Measurements from ENCODE around the gene EEIG1.

EEIG1 gene

GRCh38 chr9:127974001-127974768 is 6.6 kb downstream of the EEIG1 start:
- no peak for DNase-seq

- DNase-seq = no peak
Observed at GRCh38 chr9:127973169-127974000, 7.4 kb downstream of the EEIG1 start.

DNA sequence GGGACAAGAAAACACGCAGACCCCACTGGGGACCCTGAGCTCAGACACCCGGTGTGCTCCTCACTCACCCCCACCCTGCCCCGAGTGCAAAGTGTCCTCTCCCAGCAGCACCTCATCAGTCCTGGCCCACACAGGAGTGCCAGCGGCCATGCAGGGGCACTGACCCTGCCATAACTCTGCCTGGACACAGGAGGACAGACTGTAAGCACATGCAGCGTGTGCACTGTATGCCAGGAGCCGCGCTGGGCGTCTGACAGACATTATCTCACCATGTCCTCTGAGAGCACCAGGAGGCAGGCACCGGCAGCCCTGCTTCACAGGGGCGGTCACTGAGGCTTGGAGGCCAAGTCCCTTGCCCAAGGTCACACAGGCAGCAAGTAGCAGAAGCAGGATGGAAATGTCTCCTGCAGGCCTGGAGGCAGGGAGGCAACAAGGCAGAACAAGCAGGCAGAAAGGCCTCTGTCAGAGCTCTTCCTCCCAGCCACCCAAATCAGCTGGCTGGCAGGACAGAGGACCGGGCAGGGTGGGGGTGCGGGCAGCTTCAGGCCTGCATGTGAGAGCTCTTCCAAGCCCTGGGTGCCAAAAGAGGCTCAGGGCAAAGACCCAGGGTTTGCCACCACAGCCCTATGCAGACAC is 8.4 kb downstream of the EEIG1 start:
- DNase-seq = no peak

DNA sequence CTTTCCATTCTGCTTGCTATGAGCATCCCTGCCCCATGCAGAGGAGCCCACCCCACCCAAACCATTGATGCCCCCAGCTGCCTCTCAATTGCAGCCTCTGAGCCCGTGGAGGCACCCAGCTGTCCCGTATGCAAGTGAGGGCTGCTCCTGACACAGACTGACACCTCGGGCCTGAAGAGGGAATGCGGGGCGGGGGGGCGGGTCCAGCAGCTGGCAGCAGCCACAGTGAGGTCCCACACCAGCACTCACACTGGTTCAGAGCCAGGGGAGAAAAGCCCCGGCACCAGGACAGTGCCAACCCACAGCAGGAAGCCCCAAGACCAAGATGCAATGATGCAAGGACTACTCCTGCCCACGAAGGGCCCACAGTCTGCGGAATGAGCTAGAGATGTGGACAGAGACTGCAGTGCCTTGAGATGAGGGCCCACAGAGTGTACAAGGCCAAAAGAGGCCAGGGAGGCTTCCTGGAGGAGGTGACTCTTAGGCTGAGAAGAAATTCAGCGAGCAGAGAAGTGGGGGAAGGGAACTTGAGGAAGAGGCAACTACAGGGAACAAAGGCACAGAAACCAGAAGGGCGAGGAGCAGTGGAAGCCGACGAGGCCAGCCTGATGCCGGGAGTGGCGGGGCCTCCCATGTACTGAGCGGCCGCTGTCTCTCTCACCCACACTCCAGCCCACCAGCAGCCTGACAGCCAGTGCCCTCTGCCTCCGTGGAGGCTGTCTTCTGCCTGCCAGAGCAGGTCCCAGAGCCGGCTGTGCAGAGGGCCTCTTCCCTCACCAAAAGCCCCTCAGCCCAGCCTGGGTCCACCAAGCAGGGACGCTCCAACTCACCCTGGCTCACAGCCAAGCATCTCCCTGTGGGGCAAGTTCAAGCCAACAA is 9.2 kb downstream of the EEIG1 start:
- DNase-seq = no peak

GRCh38 chr9:127970401-127971313 is 10.1 kb downstream of the EEIG1 start:
- peak in 3 of 4 experiments; percentile 51 to 64 (median 58) for DNase-seq

- no peak for DNase-seq
Observed at GRCh38 chr9:127968700-127969383, 11.9 kb downstream of the EEIG1 start.

DNA sequence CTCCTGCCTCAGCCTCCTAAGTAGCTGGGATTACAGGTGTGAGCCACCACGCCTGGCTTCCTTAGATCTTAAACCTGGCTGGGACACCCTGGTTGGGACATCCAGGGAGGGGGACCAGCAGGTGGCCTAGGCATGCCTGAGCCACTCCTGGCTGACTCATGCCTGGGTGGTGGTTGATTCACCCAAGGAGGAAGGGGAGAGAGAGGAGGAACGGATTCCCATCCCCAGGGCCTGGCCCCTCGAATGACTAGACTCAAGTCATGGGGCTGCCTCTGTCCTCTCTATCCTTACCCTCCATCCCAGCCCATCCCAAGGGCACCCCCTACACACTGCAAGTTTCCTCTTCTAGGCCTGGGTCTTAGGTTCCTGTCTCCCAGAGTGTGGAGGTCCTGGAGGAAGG is 12.7 kb downstream of the EEIG1 start:
- no peak for DNase-seq

DNA sequence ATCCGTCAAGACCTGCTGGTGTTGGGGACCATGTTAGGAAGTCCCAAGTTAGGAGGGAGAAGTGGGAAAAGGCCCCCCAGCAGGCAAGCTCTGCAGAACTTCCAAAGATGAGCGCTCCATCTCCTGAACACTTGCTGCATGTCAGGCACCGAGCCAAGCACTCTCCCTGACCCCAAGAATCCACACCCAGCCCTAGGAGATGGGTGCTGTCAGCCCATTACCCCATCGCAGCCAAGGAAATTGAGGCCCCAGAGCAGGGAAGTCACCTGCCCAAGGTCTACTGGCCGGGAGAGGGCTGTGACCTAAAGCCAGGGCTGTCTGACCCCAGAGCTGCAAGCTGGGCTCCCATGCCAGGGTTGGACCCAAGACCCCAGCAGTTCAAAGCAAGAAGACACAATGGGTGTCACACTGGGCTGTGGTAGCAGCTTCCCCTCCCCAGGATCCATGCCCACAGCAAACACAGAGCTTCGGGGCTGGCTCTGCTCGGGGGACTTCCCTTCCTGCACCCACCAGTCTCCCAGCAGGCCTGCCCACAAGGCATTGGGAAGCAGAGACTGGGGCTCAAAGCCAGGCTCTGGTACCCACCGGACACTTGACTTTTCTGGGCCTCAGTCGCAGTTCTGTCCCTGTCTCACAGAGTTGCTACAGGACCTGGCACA is 13.5 kb downstream of the EEIG1 start:
- DNase-seq = no peak

DNA sequence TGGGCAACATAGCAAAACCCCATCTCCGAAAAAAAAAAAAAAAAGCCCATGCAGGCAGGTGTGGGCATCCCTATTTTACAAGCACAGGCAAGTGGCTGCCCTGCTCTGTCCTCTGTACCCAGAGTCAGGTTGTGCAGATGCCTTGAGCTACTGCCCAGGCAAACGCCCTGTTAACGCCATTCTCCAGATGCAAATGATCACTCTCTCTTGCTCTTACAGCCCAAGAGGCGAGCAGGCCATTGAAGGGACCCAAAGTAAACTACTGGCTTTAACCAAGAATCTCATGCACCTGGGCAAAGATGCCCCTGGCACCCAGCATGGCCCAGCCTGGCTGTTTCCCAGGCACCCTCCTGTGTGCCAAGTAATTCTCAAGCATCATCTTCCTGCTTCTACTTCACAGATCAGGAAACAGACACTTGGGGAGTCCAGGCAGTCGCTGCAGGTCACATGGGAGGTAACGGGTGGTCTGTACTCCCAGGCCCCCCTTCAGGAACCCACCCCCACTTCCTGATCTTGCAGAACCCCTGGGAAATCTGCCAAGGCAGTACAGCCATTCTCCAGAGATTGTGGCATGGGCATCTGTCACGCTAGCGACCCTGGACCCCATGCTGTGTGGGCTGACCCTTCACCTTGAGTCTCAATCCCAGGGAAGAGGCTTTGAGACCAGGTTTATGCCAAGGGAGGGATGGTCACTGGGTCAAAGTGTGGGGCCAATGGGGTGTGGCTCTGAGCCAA is 14.2 kb downstream of the EEIG1 start:
- DNase-seq = no peak

GRCh38 chr9:127965953-127966352 is 14.8 kb downstream of the EEIG1 start:
- no peak for DNase-seq

DNA sequence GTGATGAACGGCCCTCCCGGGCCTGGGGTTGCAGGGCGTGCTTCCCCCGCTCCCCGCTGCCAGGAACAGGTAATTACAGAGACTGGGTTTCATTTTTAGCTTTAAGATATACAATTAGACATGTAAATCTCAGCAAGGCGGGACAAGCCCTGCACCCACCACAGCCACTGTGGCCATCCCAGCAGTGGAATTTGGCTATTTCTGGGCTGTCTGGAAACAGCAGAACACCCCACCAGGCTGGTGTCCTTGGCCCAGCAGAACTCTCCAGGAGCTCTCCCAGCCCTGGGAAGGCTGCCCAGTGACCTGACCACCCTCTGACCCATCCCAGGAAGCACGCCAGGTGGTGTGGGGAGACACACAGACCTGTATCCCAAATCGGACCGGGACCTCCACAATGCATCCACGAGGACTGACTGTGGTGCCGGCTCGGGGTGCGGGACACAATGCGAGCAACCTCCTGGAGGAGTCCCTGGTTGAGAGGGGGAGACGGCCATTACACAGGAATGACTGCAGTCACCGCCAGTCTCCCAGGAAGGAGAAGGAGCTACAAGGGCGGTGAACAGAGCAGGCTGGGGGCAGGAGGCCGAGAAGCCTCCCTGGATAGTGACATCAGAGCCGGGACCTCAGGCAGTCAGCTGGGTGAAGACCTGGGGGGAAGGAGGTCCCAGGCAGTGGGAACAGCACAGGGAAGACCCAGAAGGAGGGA is 17.3 kb downstream of the EEIG1 start:
- DNase-seq = no peak

DNA sequence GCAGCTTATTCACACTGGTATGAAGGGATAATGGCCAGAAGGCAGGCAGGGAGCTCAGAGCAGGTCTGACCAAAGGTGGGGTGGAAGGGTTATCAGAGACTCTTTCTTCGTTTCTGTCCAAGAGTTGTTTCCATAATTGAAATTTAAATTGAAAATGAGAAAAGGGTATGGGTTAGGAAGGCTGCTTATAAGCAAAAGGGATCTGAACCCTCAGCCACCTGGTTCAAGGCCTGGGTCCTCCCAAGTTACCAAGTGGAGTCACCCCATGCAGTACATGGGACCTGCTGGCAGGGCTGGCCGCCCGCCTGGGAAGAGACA is 17.8 kb downstream of the EEIG1 start:
- no peak for DNase-seq

DNA sequence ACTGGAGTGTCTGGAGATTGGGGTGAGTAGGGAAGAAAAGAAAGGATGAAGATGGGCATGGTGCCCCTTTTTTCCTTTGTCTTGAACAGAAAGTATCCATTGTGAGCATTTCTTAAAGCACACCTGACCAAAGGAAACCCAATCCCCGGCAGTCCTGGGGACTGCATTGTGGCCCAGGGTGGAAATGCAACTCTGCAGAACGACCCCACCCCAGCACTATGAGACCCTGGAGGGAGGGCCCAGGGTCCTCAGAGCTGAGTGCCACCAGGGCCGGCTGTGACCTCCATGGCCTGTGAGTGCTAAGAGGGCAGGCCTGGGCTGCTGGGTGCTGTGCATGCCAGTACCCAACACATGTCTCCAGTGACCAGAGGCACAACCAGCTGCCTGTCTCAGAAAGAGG is 18.5 kb downstream of the EEIG1 start:
- DNase-seq = no peak

DNA sequence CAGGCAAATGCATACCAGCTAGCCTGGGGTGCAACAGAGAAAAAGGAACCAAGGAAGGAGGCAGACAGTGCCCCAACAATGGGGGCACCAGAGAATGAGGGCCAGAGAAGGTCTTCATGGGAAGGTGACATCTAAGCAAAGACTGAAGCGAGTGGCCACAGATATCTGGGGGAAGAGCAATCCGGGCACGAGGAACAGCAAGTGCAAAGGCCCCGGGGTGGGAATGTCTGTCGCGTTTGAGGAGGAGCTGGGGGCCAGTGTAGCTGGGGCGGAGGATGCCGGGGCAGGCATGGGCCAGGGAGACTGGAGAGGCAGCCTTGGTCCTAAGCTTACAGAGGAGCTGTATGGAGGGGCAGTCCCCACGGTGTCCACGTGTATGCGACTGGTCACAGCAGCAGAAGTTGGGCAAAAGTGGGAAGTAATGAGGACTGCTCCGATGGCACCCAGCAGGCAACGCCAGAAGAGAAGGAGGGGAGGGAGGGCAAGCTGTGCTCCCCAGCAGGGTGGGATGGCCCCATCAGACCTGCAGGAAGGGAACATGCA is 19.1 kb downstream of the EEIG1 start:
- DNase-seq = no peak

- DNase-seq = no peak
Observed at GRCh38 chr9:127961155-127961490, 19.7 kb downstream of the EEIG1 start.

DNA sequence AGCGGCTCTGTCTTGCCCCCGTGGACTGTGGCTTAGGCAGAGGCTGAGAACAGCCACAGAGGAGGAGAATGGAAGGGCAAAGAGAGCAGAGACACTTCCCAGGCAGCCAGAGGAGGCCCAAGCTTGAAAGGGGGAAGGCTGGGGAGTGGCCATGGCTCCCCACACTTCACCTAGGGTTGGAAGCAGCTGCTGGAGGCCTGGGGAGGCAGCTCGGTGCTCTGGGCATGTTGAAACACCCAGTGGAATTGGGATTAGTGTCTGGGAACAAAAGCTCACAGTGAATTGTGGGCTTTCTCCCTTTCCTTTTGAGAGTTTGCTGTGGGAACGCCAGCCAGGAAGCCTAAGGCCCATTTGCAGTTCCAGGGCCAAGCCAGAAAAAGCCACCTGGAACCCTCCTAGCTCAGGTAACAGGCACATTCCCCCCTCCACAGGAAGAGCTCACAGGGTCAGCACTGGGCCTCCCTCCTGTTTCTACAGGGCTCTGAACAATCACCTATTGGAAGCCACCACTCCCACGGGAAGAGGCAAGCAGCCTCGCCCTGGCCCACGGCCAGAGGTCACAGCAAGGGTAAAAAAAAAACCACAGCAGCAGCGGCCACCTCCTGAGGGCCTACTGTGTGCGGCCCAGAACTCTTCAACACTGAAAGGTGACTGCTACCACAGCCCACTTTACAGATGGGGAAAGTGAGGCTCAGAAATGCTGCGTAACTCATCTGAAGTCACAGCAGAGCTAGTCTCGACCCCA is 20.2 kb downstream of the EEIG1 start:
- no peak for DNase-seq

- DNase-seq = no peak
Observed at GRCh38 chr9:127959841-127960409, 20.9 kb downstream of the EEIG1 start.

DNA sequence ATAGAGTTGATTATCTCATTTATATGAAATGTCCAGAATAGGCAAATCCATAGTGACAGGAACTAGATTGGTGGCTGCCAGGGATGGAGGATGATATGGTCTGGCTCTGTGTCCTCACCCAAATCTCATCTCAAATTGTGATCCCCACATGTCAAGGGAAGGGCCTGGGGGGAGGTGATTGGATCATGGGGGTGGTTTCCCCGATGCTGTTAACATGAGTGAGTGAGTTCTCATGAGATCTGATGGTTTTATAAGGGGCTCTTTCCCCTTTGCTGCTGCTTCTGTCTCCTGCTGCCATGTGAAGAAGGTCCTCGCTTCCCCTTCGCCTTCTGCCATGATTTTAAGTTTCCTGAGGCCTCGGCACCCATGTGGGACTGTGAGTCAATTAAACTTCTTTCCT is 21.4 kb downstream of the EEIG1 start:
- no peak for DNase-seq
